GM10266 (cell line): Measurements from ENCODE around the gene MCF2L.

ENCODE experiments used
- DNase-seq: peaks from one replicate; pipeline ENCODE4 v3.0.0; 2012; ENCODE audit errors: extremely low spot score
- TF ChIP-seq, protein P1 (sequence below): IDR thresholded peaks from 2 replicates; pipeline ENCODE4 v1.5.1; 2012; ENCODE audit warnings: mild to moderate bottlenecking, low read depth; ENCODE audit not compliant: control insufficient read depth, insufficient read depth; ENCODE audit errors: missing control alignments

The MCF2L gene

DNA sequence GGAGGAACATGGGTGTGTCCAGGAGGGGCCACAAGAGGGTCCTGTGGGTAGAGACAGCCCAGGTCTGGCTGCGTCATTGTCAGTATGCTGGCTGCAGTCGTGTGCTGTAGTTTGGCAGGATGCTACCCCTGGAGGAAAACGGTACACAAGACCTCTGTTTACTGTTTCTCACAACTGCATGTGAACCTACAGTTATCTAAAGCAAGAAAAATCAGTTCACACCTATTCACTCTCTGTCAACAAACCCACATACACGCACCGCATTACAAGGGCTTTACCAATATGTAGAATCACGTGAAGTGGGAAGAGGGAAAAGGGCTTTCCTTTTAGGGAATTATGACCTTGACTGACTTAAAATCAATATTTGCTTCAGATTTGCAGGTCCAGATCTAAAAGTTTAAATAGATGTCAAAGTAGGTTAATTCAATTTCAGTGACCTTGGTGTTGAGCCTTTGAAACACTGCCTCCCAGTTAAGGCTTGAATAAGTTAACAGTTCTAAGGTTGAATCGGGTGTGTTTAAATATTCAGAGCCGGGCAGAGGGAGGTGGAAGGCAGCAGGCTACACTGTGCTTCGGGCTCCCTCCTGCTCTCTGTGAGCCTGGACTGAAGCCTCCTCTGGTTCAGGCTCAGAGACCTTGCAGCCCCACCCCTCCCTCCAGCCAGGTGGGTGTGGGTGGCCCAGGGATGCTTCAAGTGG, 17.2 kb upstream of the MCF2L start:
- DNase-seq: no peak
- TF ChIP-seq, protein P1, sequence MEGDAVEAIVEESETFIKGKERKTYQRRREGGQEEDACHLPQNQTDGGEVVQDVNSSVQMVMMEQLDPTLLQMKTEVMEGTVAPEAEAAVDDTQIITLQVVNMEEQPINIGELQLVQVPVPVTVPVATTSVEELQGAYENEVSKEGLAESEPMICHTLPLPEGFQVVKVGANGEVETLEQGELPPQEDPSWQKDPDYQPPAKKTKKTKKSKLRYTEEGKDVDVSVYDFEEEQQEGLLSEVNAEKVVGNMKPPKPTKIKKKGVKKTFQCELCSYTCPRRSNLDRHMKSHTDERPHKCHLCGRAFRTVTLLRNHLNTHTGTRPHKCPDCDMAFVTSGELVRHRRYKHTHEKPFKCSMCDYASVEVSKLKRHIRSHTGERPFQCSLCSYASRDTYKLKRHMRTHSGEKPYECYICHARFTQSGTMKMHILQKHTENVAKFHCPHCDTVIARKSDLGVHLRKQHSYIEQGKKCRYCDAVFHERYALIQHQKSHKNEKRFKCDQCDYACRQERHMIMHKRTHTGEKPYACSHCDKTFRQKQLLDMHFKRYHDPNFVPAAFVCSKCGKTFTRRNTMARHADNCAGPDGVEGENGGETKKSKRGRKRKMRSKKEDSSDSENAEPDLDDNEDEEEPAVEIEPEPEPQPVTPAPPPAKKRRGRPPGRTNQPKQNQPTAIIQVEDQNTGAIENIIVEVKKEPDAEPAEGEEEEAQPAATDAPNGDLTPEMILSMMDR: no peak

DNA sequence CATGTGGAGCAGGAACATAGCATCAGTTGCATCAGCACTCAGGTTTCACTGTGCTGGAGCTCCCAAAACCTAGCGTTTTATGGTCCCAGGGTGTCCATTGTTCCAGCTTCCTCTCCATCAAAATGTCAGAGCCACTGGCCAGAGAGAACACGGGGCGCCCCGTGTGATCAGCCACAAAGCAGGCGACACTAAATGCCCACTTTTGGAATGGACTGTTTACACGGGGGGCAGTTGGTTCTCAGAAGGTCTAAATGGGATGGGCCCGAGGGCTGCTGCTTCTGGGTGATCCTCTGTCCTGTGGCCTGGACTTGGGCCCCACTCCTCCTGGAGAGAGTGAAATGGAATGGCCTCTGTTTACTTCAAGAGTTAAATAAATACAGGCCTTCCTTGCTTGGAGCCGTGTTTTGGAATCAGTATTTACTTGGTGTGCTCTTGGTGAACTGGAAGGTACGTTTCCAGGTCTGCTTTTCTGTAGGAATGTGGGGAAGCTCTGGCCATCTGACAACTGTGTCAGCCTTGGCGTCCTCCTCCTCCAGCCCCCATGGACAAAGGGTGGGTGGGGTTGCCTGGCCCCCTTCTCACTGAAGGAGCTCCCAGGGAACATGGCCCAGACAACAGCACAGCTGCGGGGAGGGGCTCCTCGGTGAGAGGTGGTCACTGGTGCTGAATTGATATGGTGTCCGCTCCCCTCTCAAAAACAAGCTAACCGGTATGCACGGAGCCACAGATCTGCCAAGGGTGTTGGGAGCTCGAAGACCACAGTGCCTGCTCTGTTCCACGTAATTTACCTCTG, 16.1 kb upstream of the MCF2L start:
- TF ChIP-seq, protein P1: no peak
- no peak for DNase-seq

DNA sequence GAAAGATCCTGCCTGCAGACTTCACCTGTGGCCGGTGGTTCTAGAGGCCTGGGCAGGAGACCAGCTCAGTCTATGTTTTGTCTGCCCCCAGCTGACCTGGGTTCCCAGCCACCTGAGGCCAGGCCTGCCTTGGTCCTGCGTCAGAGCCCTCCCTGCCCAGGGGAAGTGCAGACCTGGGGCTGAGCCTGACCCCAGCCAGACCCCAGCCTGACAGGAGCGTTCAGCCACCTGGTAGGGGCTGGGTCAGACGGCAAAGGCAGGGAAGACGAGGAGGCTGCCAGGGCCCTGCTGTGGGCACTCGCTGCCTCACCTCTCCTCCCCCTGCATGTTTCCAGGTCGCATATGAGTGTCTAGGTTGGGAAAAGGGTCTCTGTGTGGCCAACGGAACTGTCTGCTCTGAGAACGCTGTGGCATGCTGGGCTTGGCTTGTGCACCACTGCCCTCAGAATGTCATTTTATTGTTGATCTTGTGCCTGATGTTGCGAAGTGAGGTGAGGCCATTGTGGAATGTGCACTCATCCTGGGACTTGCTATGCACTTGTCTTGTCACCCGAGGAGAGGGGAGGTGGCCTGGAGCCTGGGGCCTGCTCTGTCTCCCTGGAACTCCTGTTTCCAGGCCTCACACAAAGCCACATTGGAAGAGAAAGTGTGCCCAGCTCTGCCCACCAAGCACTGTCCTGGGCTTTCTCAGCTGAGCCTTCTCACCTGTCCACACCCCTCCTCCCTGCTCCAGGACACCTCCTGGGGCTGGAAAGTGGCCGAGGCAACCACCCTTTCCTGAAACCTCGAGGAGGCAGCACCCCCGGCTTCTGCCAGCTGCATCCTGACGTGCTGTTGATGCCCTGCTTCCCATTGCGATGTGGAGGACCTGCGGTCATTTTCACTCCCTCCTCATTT, 15.2 kb upstream of the MCF2L start:
- no peak for DNase-seq
- TF ChIP-seq, protein P1: no peak

DNA sequence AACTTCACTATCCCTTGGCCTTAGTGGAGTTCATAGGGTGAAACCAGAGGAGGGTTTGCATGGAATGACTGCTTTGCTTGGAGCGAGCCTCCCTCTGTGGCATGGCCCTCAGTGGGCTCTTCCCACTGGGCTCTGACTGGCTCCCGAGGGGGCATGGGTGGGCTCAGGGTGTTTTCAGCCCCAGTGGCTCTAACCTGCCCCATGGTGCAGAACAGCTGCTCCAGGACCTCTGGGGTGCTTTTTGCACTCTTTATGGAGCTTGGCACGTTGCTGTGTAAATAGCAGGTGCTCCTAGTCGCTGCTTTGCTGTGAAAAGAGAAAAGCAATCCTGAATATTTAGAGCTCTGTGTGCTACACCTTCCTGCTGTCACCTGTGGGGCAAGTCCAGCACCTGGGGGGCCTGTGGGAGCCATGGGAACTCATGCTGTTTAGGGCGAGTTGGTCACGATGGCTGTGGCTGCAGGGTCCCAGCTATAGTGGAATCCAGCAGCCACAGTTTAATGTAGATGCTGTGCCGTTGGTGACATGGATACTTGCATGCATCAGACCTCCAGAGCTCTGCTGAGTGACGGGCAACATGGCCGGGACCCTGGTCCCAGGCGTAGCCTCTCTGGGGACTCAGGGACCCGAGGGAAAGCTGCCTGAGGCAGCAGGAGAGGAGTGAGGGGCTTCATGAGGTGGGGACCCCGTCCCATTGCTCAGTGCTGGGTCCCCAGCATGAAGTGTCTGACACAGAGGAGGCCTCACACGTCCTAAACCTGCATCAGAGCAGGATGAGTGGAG, 14.3 kb upstream of the MCF2L start:
- no peak for DNase-seq
- TF ChIP-seq, protein P1: no peak

DNA sequence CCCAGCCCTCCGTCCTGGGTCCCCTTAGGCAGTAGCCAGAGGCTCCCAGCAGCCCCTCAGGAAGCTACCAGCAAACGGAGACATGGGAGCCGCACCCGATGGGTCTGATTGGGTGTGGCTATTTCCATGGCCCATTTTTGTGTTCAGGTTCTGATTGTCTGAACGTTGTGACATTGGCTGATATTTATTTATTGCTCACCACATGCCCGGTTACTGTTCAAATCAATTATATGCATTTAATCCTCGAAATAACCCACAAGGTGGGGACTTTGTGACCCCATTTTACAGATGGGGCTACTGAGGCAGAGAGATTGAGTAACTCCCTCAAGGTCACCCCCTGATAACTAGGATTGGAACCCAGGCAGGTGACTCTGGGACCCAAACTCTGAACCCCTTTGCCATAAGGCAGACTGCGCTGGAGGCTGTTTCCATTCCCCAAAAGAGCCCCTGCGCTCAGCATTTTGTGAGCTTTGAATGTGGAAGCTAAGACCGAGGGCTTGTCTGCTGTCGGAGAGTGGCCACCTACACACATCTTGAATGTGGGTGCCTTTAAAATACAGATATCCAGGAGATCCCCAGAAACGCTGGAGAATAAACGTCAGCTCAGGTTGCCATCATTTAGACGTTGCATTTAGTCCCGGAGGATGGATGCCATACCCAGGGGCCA, 13.6 kb upstream of the MCF2L start:
- DNase-seq: no peak
- TF ChIP-seq, protein P1: no peak

DNA sequence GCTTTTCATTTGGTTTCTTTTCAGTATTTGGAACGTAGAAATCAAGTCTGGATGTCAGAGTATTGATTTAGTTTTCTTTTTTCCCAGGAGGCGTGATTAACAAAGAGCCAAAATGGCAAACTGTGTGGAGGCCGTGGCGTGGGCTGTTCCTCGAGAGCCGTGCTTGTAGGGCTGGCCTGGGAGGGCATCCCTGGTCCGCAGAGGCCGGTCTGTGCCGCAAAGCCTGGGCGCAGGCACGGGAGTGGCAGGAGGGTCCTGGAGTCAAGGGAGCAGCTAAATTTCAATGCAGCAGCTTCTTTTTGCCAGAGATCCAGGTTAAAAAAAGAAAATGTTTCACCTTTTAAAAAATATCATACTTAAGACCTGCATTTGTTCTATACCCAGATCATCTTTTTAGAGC, 13.1 kb upstream of the MCF2L start:
- no peak for DNase-seq
- TF ChIP-seq, protein P1: no peak
